Measurements from ENCODE around the gene NAALAD2. TPM values are rescaled to one million over a fixed set of nuclear protein-coding genes. Genes with fewer than 3 reads are reported as not detected.
"Not testable (repeated sequence)": the region's sequence is repeated elsewhere in the genome, so short reads cannot be mapped to it uniquely, and the experiment has no call there.

Gene NAALAD2
- total RNA-seq, 6 experiments from 2014 or later = 0.12 to 0.53 (median 0.19) TPM

GRCh38 chr11:90148900-90149299 is 14.4 kb downstream of the NAALAD2 start:
- 0 out of 2 replicates have a peak, but pooled peaks cover 5% of the 10 kb centered on the region for H3K4me1 Mint-ChIP-seq (ENCODE audit: low read depth)
- DNase-seq = no peak
- H3K27me3 Mint-ChIP-seq (ENCODE audit: insufficient read depth) = peaks cover 3% of the 10 kb centered on the region; the same call in 1 of the 2 replicates
- H3K27ac Mint-ChIP-seq = no peak overlapping the region
- no peaks in the 10 kb centered on the region for H3K36me3 Mint-ChIP-seq (ENCODE audit: low read depth)
- no peak overlapping the region for H3K4me3 Mint-ChIP-seq
- TF ChIP-seq, protein P1, sequence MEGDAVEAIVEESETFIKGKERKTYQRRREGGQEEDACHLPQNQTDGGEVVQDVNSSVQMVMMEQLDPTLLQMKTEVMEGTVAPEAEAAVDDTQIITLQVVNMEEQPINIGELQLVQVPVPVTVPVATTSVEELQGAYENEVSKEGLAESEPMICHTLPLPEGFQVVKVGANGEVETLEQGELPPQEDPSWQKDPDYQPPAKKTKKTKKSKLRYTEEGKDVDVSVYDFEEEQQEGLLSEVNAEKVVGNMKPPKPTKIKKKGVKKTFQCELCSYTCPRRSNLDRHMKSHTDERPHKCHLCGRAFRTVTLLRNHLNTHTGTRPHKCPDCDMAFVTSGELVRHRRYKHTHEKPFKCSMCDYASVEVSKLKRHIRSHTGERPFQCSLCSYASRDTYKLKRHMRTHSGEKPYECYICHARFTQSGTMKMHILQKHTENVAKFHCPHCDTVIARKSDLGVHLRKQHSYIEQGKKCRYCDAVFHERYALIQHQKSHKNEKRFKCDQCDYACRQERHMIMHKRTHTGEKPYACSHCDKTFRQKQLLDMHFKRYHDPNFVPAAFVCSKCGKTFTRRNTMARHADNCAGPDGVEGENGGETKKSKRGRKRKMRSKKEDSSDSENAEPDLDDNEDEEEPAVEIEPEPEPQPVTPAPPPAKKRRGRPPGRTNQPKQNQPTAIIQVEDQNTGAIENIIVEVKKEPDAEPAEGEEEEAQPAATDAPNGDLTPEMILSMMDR (IDR thresholded peaks at IDR 0.05) = peak; percentile 65
- no peaks in the 10 kb centered on the region for H3K9me3 Mint-ChIP-seq

DNA sequence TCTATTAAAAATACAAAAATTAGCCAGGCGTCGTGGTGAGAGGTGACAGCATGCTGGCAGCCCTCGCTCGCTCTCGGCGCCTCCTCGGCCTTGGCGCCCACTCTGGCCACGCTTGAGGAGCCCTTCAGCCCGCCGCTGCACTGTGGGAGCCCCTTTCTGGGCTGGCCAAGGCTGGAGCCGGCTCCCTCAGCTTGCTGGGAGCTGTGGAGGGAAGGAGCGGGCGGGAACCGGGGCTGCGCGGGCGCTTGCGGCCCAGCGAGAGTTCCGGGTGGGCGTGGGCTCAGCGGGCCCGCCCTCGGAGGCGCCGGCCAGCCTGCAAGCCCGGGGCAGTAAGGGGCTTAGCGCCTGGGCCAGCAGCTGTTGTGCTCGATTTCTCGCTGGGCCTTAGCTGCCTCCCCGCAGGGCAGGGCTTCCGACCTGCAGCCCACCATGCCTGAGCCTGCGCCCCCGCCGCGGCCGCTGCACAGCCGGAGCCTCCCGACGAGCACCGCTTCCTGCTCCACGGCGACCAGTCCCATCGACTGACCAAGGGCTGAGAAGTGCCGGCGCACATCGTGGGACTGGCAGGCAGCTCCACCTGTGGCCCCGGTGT is 32.6 kb downstream of the NAALAD2 start:
- H3K9me3 Mint-ChIP-seq; H3K36me3 Mint-ChIP-seq (ENCODE audit: low read depth); DNase-seq; H3K4me1 Mint-ChIP-seq (ENCODE audit: low read depth); H3K27ac Mint-ChIP-seq; H3K4me3 Mint-ChIP-seq; H3K27me3 Mint-ChIP-seq (ENCODE audit: insufficient read depth): not testable (repeated sequence)

GRCh38 chr11:90167704-90168103 is 33.2 kb downstream of the NAALAD2 start:
- not testable (repeated sequence) for H3K27ac Mint-ChIP-seq

DNA sequence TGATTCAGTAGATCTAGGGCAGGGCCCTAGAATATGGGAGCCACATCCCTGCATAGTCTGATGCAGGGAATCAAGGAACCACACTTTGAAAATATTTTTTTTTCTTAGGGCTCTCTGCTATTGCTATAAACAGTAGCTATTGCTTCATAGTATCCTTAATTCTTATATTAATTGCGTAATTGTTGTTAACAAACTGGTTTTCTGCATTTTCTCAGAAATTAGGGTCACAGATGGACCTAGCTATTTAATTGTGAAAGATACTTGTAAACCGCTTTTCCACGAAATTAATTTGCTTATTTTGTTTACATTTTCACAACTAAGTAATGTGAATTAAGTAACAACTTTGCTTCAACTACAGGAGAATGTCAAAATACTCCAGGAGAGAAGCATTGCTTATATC is 34.1 kb downstream of the NAALAD2 start:
- Mint-ChIP-seq H3K4me1 (ENCODE audit: low read depth) (no peaks in the 10 kb centered on the region), H3K36me3 (ENCODE audit: low read depth) (no peaks in the 10 kb centered on the region), H3K9me3 (no peaks in the 10 kb centered on the region), H3K27ac (no peak overlapping the region), H3K27me3 (ENCODE audit: insufficient read depth) (no peaks in the 10 kb centered on the region), H3K4me3 (no peak overlapping the region)
- DNase-seq = no peak
- TF ChIP-seq, protein P1 (IDR thresholded peaks at IDR 0.05) = no peak

More at GRCh38 chr11:90167704-90168103, 33.2 kb downstream of the NAALAD2 start:
- H3K4me3 Mint-ChIP-seq; H3K9me3 Mint-ChIP-seq; H3K36me3 Mint-ChIP-seq (ENCODE audit: low read depth); H3K4me1 Mint-ChIP-seq (ENCODE audit: low read depth); H3K27me3 Mint-ChIP-seq (ENCODE audit: insufficient read depth); DNase-seq: not testable (repeated sequence)

DNA sequence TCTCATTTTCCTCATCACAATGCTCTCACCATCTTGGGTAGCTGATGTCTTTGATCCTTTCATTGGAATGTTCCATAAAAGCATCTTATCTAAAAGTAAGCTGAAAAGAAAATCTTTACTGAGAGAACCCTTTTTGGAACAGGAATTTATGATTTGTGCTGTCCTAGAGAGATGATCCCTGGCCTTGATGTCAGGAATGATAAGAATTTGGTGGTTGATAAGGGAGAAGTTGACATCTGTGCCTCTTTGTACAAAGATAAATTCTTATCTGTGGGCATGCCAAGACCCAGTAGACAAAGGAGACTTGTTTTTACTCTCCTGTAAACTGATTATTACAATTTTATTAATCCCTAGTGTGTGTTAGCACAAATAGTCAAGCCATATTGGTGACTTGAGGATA is 36.9 kb downstream of the NAALAD2 start:
- H3K27me3 Mint-ChIP-seq (ENCODE audit: insufficient read depth) = no peaks in the 10 kb centered on the region
- no peak overlapping the region for H3K4me3 Mint-ChIP-seq
- H3K36me3 Mint-ChIP-seq (ENCODE audit: low read depth) = no peaks in the 10 kb centered on the region
- no peaks in the 10 kb centered on the region for H3K4me1 Mint-ChIP-seq (ENCODE audit: low read depth)
- H3K9me3 Mint-ChIP-seq = no peaks in the 10 kb centered on the region
- TF ChIP-seq, protein P1 (IDR thresholded peaks at IDR 0.05) = no peak
- DNase-seq = no peak
- no peak overlapping the region for H3K27ac Mint-ChIP-seq

- H3K27me3 Mint-ChIP-seq (ENCODE audit: insufficient read depth) = no peaks in the 10 kb centered on the region; the same call in 1 of the 2 replicates
- no peak overlapping the region for H3K27ac Mint-ChIP-seq
- H3K4me1 Mint-ChIP-seq (ENCODE audit: low read depth) = no peaks in the 10 kb centered on the region
- H3K4me3 Mint-ChIP-seq = no peak overlapping the region
- no peaks in the 10 kb centered on the region for H3K36me3 Mint-ChIP-seq (ENCODE audit: low read depth)
- H3K9me3 Mint-ChIP-seq = no peaks in the 10 kb centered on the region
- DNase-seq = no peak
- TF ChIP-seq, protein P1 (IDR thresholded peaks at IDR 0.05) = no peak
Observed at GRCh38 chr11:90176069-90176468, 41.6 kb downstream of the NAALAD2 start.

All from HFFc6 (cell line).